Activated CD4-positive, alpha-beta memory T cell treated with anti-CD3 and anti-CD28 coated beads, Interleukin-2, amount 10 ng/mL, durations not matched to agents 7 days and 5 days (primary cell): ENCODE data around the gene TNP2. TPM values are rescaled to one million over a fixed set of nuclear protein-coding genes. Genes with fewer than 3 reads are reported as not detected.
A peak's percentile ranks its signal among the peaks of the same experiment; 100 is the strongest.
"Not testable (repeated sequence)": the region's sequence is repeated elsewhere in the genome, so short reads cannot be mapped to it uniquely, and the experiment has no call there.

ENCODE experiments used
- CTCF ChIA-PET: fragments of 350-600 bp; sonication (Branson Sonifier 250); formaldehyde crosslinking; loops from one replicate; lab custom pipeline; 2021; ENCODE audit warnings: antibody characterized with exemption, inconsistent platforms; lab: Charles Lee
- POLR2A ChIA-PET: fragments of 350-600 bp; sonication (Branson Sonifier 250); formaldehyde crosslinking; loops from one replicate; lab custom pipeline; 2021; ENCODE audit warnings: antibody characterized with exemption; lab: Charles Lee
- DNase-seq: peaks from one replicate; pipeline ENCODE4 v3.0.0-alpha.2; 2020
- H3K27ac Mint-ChIP-seq: one replicate; pipeline ENCODE4 v1.8.0; 2021; ENCODE audit warnings: mild to moderate bottlenecking, mixed read lengths
- H3K27me3 Mint-ChIP-seq: one replicate; pipeline ENCODE4 v1.8.0; 2021; ENCODE audit warnings: mixed read lengths
- H3K36me3 Mint-ChIP-seq: one replicate; pipeline ENCODE4 v1.8.0; 2021; ENCODE audit warnings: low read depth, mixed read lengths
- H3K4me1 Mint-ChIP-seq: one replicate; pipeline ENCODE4 v1.8.0; 2021; ENCODE audit warnings: mixed read lengths
- H3K4me3 Mint-ChIP-seq: one replicate; pipeline ENCODE4 v1.8.0; 2021; ENCODE audit warnings: mild to moderate bottlenecking, mixed read lengths
- H3K9me3 Mint-ChIP-seq: one replicate; pipeline ENCODE4 v1.8.0; 2021; ENCODE audit warnings: mixed read lengths
- total RNA-seq, 2 experiments: library from RNA; stranded (reverse); gene quantifications; one replicate each; pipeline ENCODE4 v1.2.3, GENCODE V29; 2021

The TNP2 gene
- total RNA-seq, 2 experiments from 2014 or later: not detected

DNA sequence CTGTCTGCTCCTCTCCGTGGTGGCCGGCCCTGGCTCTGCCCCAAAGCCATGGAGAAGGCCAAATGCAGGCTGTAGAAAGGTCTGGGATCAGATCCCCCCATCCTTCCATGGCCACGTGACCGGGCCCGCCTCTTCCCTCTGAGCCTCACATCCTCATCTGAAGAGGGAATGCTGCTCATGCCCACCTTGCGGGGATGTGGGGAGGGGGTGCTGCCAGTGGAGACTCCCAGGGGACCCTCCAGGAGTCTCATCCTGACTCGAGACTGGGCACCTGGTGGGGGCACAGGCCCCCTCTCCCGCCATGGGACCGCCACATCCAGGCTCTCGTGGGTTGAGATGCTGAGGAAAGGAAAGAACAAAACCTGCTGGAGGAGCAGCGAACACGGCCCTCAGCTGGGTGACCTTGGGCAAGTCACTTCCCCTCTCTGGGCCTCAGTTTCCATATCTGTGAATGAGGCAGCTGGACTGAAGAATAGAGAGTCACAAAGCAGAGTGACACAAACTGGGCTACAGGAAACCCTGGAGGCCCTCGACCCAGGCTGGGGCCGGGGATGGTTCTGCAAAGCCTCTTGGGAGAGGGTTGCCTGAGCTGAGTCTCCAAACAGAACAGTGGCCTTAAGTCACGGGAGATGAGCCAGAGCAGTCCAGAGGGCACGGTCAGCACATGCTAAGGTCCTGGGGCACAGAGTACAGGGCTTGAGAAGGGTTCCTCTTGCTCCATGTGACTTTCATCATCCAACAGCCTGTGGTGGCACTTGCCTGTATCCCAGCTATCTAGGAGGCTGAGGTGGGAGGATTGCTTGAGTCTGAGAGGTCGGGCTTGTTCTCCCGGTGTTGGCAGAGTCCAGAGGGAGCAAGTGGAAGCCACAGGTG is 43.2 kb downstream of the TNP2 start:
- no peaks in the 10 kb centered on the region for H3K36me3 Mint-ChIP-seq
- no peak for DNase-seq
- no peaks in the 10 kb centered on the region for H3K27me3 Mint-ChIP-seq
- ChIA-PET CTCF (interaction anchor here (1.0 to 2.7 kb wide), 13 partner anchors 11 to 262 kb away, joined by 3 to 16 read pairs (median 6); partner anchors contain the start of gene SOCS1), POLR2A (interaction anchor here (0.9 to 5.5 kb wide), 30 partner anchors 8 to 571 kb away, joined by 3 to 102 read pairs (median 6); partner anchors contain the start of genes SOCS1 and ZC3H7A)
- peak overlapping the region; percentile 68 for H3K4me3 Mint-ChIP-seq
- peaks cover 75% of the 10 kb centered on the region for H3K4me1 Mint-ChIP-seq
- peak overlapping the region; percentile 99 for H3K27ac Mint-ChIP-seq
- H3K9me3 Mint-ChIP-seq: no peaks in the 10 kb centered on the region

GRCh38 chr16:11224894-11225676 is 44.0 kb downstream of the TNP2 start:
- ChIA-PET CTCF (interaction anchor here (0.7 to 2.8 kb wide), 21 partner anchors 8 to 261 kb away, joined by 3 to 16 read pairs (median 5); partner anchors contain the start of gene SOCS1), POLR2A (interaction anchor here (0.7 to 5.5 kb wide), 41 partner anchors 9 to 572 kb away, joined by 3 to 102 read pairs (median 5); partner anchors contain the start of genes SOCS1 and ZC3H7A)
- H3K4me3 Mint-ChIP-seq: peak overlapping the region; percentile 68
- peak overlapping the region; percentile 99 for H3K27ac Mint-ChIP-seq
- H3K27me3 Mint-ChIP-seq: no peaks in the 10 kb centered on the region
- H3K9me3 Mint-ChIP-seq: no peaks in the 10 kb centered on the region
- no peaks in the 10 kb centered on the region for H3K36me3 Mint-ChIP-seq
- H3K4me1 Mint-ChIP-seq: peaks cover 71% of the 10 kb centered on the region
- peak; percentile 82 for DNase-seq

GRCh38 chr16:11224096-11224893 is 44.8 kb downstream of the TNP2 start:
- POLR2A ChIA-PET: interaction anchor here (0.9 to 5.5 kb wide), 37 partner anchors 8 to 573 kb away, joined by 3 to 102 read pairs (median 5); partner anchors contain the start of genes SOCS1 and ZC3H7A
- Mint-ChIP-seq H3K4me3 (peak overlapping the region; percentile 68), H3K9me3 (peaks cover under 1% of the 10 kb centered on the region), H3K27ac (peak overlapping the region; percentile 99), H3K36me3 (peaks cover 1% of the 10 kb centered on the region), H3K4me1 (peaks cover 67% of the 10 kb centered on the region), H3K27me3 (no peaks in the 10 kb centered on the region)
- CTCF ChIA-PET: interaction anchor here (0.7 to 2.8 kb wide), 20 partner anchors 9 to 261 kb away, joined by 3 to 16 read pairs (median 5); partner anchors contain the start of gene SOCS1
- DNase-seq: peak; percentile 85

- Mint-ChIP-seq H3K9me3 (peaks cover 28% of the 10 kb centered on the region), H3K36me3 (peaks cover 31% of the 10 kb centered on the region), H3K4me1 (peaks cover 49% of the 10 kb centered on the region)
- H3K4me3 Mint-ChIP-seq, H3K27me3 Mint-ChIP-seq, H3K27ac Mint-ChIP-seq, DNase-seq: not testable (repeated sequence)
- ChIA-PET CTCF (interaction anchor here (0.5 to 1.3 kb wide), 4 partner anchors 29 to 150 kb away, joined by 3 to 4 read pairs (median 4); partner anchors contain the start of gene SOCS1), POLR2A (interaction anchor here (1.0 kb wide), 1 partner anchor 12 kb away, joined by 4 read pairs; no protein-coding TSS in a partner anchor)
These were observed 48.6 kb downstream of the TNP2 start for GRCh38 chr16:11220507-11220906.

GRCh38 chr16:11219178-11219577 is 49.9 kb downstream of the TNP2 start:
- POLR2A ChIA-PET: interaction anchor here (1.5 kb wide), 1 partner anchor 13 kb away, joined by 4 read pairs; no protein-coding TSS in a partner anchor
- peaks cover 35% of the 10 kb centered on the region for H3K4me1 Mint-ChIP-seq
- DNase-seq: no peak
- H3K27ac Mint-ChIP-seq: peak overlapping the region; percentile 62
- no peak overlapping the region for H3K4me3 Mint-ChIP-seq
- H3K36me3 Mint-ChIP-seq: peaks cover 34% of the 10 kb centered on the region
- no peaks in the 10 kb centered on the region for H3K27me3 Mint-ChIP-seq
- peaks cover 28% of the 10 kb centered on the region for H3K9me3 Mint-ChIP-seq
- CTCF ChIA-PET: interaction anchor here (0.7 to 2.5 kb wide), 9 partner anchors 11 to 124 kb away, joined by 3 to 14 read pairs (median 4); partner anchors contain the start of gene SOCS1

DNA sequence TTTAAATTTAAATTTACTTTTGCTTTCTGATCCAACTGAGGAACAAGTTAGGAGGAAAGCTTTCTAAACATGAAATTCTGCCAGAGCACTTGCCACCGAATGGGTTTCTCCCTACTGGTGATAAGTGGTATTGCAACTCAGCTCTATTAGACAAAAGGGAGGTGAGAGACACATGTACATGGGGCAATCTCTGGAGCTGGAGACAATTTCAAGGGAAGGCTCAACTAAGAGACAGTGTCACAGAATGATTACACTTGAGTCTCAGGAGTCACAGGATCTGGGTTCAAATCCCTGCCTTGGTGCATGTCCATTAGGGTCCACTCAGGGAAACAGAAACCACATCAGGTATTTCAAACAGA is 50.5 kb downstream of the TNP2 start:
- peaks cover 34% of the 10 kb centered on the region for H3K36me3 Mint-ChIP-seq
- no peaks in the 10 kb centered on the region for H3K27me3 Mint-ChIP-seq
- ChIA-PET CTCF (interaction anchor here (0.7 to 2.5 kb wide), 13 partner anchors 11 to 235 kb away, joined by 3 to 14 read pairs (median 4); partner anchors contain the start of gene SOCS1), POLR2A (interaction anchor here (0.8 to 1.5 kb wide), 6 partner anchors 10 to 37 kb away, joined by 3 to 5 read pairs (median 4); partner anchors contain the start of gene SOCS1)
- H3K27ac Mint-ChIP-seq: no peak overlapping the region
- DNase-seq: no peak
- no peak overlapping the region for H3K4me3 Mint-ChIP-seq
- peaks cover 28% of the 10 kb centered on the region for H3K9me3 Mint-ChIP-seq
- H3K4me1 Mint-ChIP-seq: peaks cover 32% of the 10 kb centered on the region

Other genes with a start within 250 kb of the TNP2 start
- gene SOCS1, start 13.1 kb downstream of the TNP2 start, total RNA-seq: 100 to 1,000 TPM; 136 to 142 TPM
- not detected for gene PRM3, start 4.3 kb upstream of the TNP2 start, total RNA-seq
- gene PRM2, start 7.2 kb upstream of the TNP2 start, total RNA-seq: not detected
- gene PRM1, start 12.0 kb upstream of the TNP2 start, total RNA-seq: not detected
- gene RMI2, start 76.1 kb upstream of the TNP2 start, total RNA-seq: 10 to 100 TPM; 45.9 to 46.6 TPM